Tibial artery (tissue), 4 donors: ENCODE measurements around the gene SEC14L2.

Source experiments
- DNase-seq, 2 donors: peaks; one replicate each; pipeline ENCODE4 v3.0.0-alpha.2; 2019
- H3K27ac ChIP-seq, 2 donors: fragments of 200-600 bp; sonication (generic) in 1 of 2; 1 replicate in 1 of 2; 2 replicates in 1 of 2; pipeline ENCODE4 v1.5.1; 2018 to 2019; ENCODE audit warnings: mild to moderate bottlenecking in 1 of 2
- H3K27me3 ChIP-seq, 2 donors: fragments of 200-600 bp; sonication (generic) in 1 of 2; one replicate each; pipeline versions ENCODE4 v1.5.1 to v1.6.0; 2016 to 2019
- H3K36me3 ChIP-seq, 3 donors: fragments of 200-600 bp; sonication (generic) in 2 of 3; one replicate each; pipeline ENCODE4 v1.5.1; 2016 to 2019; ENCODE audit warnings: mild to moderate bottlenecking in 2 of 3
- H3K4me1 ChIP-seq, 4 donors: fragments of 200-600 bp; sonication (generic) in 2 of 4; 1 replicate in 3 of 4; 2 replicates in 1 of 4; pipeline ENCODE4 v1.5.1; 2016 to 2019
- H3K4me3 ChIP-seq, 2 donors: fragments of 200-600 bp; sonication (generic) in 1 of 2; 1 replicate in 1 of 2; 2 replicates in 1 of 2; pipeline ENCODE4 v1.5.1; 2018 to 2019; ENCODE audit warnings: mild to moderate bottlenecking in 2 of 2
- H3K9me3 ChIP-seq, 3 donors: fragments of 200-600 bp; sonication (generic) in 1 of 3; one replicate each; pipeline ENCODE4 v1.5.1; 2016 to 2019
- intact Hi-C: fragments of 100-400 bp; cut with DNase I; formaldehyde crosslinking; loops from one replicate; pipeline ENCODE4 v1.15.0; 2023; ENCODE audit warnings: low total_unique reads
- TF ChIP-seq, protein P1 (sequence below), 2 experiments: fragments of 200-600 bp in 1 of 2; fragments of 450-650 bp in 1 of 2; IDR thresholded peaks; one replicate each; pipeline ENCODE4 v1.5.1; 2017 to 2019; ENCODE audit warnings: antibody characterized with exemption in 2 of 2, mild to moderate bottlenecking in 1 of 2, moderate library complexity in 1 of 2

SEC14L2 gene

GRCh38 chr22:30361916-30362650 lies 34.7 kb upstream of the SEC14L2 start:
- DNase-seq = no peak
- Histone ChIP-seq H3K27me3 (no peaks in the 10 kb centered on the region), H3K9me3 (no peaks in the 10 kb centered on the region), H3K36me3 (peaks cover 0 to 15% (median 0%) of the 10 kb centered on the region in 3 donors), H3K4me1 (peaks cover 0 to 8% (median 6%) of the 10 kb centered on the region in 4 donors), H3K27ac (no peak overlapping the region), H3K4me3 (no peak overlapping the region)
- TF ChIP-seq, protein P1, sequence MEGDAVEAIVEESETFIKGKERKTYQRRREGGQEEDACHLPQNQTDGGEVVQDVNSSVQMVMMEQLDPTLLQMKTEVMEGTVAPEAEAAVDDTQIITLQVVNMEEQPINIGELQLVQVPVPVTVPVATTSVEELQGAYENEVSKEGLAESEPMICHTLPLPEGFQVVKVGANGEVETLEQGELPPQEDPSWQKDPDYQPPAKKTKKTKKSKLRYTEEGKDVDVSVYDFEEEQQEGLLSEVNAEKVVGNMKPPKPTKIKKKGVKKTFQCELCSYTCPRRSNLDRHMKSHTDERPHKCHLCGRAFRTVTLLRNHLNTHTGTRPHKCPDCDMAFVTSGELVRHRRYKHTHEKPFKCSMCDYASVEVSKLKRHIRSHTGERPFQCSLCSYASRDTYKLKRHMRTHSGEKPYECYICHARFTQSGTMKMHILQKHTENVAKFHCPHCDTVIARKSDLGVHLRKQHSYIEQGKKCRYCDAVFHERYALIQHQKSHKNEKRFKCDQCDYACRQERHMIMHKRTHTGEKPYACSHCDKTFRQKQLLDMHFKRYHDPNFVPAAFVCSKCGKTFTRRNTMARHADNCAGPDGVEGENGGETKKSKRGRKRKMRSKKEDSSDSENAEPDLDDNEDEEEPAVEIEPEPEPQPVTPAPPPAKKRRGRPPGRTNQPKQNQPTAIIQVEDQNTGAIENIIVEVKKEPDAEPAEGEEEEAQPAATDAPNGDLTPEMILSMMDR (IDR thresholded peaks at IDR 0.05) = no peak
- intact Hi-C loops = no loop called here

GRCh38 chr22:30362651-30363281 lies 34.1 kb upstream of the SEC14L2 start:
- DNase-seq = no peak
- H3K9me3 ChIP-seq = no peaks in the 10 kb centered on the region
- no peak overlapping the region for H3K27ac ChIP-seq
- intact Hi-C loops = no loop called here
- H3K4me3 ChIP-seq = no peak overlapping the region
- TF ChIP-seq, protein P1 (IDR thresholded peaks at IDR 0.05) = no peak
- H3K27me3 ChIP-seq = no peaks in the 10 kb centered on the region
- peaks cover 0 to 15% (median 0%) of the 10 kb centered on the region in 3 donors for H3K36me3 ChIP-seq
- H3K4me1 ChIP-seq = peaks cover 0 to 1% (median under 1%) of the 10 kb centered on the region in 4 donors

DNA sequence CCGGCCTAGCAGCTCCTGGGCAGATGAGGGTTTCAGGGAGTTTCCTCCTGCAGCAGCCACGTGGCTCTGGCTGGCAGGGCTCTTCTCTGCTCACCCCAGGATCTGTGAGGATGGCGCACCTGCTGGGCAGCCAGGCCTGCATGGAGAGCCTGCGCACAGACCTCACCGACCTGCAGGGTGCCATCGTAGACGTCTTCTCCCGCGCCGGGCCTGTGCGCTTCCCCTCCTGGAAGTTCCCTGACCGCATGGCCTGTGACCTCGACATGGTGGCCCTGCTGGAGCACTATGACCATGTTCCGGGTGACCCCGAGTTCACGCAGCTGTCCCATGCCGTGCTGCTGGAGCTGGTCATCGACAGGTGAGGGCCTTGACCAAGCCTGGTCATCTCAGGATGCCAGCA lies 30.9 kb upstream of the SEC14L2 start:
- no peak overlapping the region for H3K27ac ChIP-seq
- TF ChIP-seq, protein P1 (IDR thresholded peaks at IDR 0.05) = no peak
- H3K36me3 ChIP-seq = peaks cover 0 to 15% (median 0%) of the 10 kb centered on the region in 3 donors
- intact Hi-C loops = no loop called here
- no peak for DNase-seq
- no peaks in the 10 kb centered on the region for H3K27me3 ChIP-seq
- no peaks in the 10 kb centered on the region for H3K9me3 ChIP-seq
- no peak overlapping the region for H3K4me3 ChIP-seq
- H3K4me1 ChIP-seq = no peaks in the 10 kb centered on the region

- no peak overlapping the region for H3K27ac ChIP-seq
These were observed 28.4 kb upstream of the SEC14L2 start for GRCh38 chr22:30368420-30368819.

DNA sequence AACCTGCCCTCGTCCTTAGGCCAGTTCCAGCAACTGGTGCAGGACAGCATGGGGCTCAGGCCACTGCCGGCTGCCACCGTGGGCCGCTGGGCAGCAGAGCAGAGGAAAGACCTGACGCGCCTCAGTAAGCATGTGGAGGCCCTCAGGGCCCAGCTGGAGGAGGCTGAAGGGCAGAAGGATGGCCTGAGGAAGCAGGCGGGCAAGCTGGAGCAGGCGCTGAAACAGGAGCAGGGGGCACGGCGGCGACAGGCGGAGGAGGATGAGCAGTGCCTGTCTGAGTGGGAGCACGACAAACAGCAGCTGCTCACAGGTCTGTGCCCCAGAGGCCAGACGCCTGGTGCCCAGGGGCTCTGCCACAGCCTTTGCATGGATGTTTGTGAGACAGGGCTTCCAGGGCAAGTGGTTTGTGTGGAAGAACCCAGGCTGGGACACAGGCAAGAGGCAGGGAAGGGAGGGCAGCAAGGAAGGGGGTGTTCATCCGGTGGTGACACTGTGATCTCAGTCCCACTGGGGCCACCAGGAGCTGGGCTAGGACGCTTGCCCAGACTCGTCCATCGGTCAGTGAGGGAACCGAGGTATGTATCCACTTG lies 26.1 kb upstream of the SEC14L2 start:
- TF ChIP-seq, protein P1 (IDR thresholded peaks at IDR 0.05) = no peak
- no peak overlapping the region for H3K4me3 ChIP-seq
- no peak overlapping the region for H3K27ac ChIP-seq
- intact Hi-C loops = no loop called here
- no peaks in the 10 kb centered on the region for H3K27me3 ChIP-seq
- no peaks in the 10 kb centered on the region for H3K9me3 ChIP-seq
- H3K36me3 ChIP-seq = peaks cover 0 to 10% (median 0%) of the 10 kb centered on the region in 3 donors
- no peaks in the 10 kb centered on the region for H3K4me1 ChIP-seq
- DNase-seq = no peak

More at GRCh38 chr22:30368420-30368819, 28.4 kb upstream of the SEC14L2 start:
- Histone ChIP-seq H3K4me1 (no peaks in the 10 kb centered on the region), H3K4me3 (no peak overlapping the region), H3K36me3 (peaks cover 0 to 10% (median 0%) of the 10 kb centered on the region in 3 donors), H3K9me3 (no peaks in the 10 kb centered on the region), H3K27me3 (no peaks in the 10 kb centered on the region)
- no peak for DNase-seq
- TF ChIP-seq, protein P1 (IDR thresholded peaks at IDR 0.05) = no peak
- intact Hi-C loops = no loop called here
